Panc1 (cell line): ENCODE results near the gene GARRE1.

Source experiments
- SIN3A ChIP-seq: IDR thresholded peaks from 2 replicates; pipeline ENCODE4 v1.6.1; 2012; ENCODE audit warnings: low read depth, mild to moderate bottlenecking, low read length, moderate library complexity, borderline replicate concordance; ENCODE audit not compliant: insufficient read depth
- TCF7L2 ChIP-seq: IDR thresholded peaks from 2 replicates; pipeline ENCODE4 v1.6.1; 2011; ENCODE audit warnings: mild to moderate bottlenecking, low read depth, low read length, inconsistent platforms
- TF ChIP-seq, protein P1 (sequence below), 2 experiments: IDR thresholded peaks; 2 replicates each; pipeline ENCODE4 v1.6.1; 2011 to 2012; ENCODE audit warnings: low read depth in 2 of 2, control low read depth in 1 of 2, low read length in 1 of 2, mild to moderate bottlenecking in 1 of 2, moderate library complexity in 1 of 2; ENCODE audit not compliant: insufficient read depth in 1 of 2
- TF ChIP-seq, protein P2 (sequence below): fragments of 450-650 bp; IDR thresholded peaks from 2 replicates; pipeline ENCODE4 v1.5.1; 2017; ENCODE audit warnings: mild to moderate bottlenecking

DNA sequence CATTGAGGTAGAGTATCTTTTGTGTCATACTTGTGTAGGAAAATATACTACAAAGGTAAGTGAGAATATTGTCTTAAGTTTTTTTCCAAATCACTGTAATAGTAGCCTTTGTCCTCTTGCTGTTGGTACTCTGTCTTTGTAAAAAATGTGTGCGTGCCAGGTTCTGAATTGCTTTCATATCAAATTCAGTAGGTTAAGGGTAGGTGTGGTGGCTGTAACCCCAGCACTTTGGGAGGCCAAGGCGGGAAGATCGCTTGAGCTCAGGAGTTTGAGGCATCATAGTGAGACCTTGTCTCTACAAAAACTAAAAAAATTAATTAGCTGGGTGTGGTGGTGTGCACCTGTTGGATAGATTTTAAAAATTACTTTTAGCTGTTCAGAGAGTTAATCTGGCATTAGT, 46.6 kb downstream of the GARRE1 start:
- TF ChIP-seq, protein P1, sequence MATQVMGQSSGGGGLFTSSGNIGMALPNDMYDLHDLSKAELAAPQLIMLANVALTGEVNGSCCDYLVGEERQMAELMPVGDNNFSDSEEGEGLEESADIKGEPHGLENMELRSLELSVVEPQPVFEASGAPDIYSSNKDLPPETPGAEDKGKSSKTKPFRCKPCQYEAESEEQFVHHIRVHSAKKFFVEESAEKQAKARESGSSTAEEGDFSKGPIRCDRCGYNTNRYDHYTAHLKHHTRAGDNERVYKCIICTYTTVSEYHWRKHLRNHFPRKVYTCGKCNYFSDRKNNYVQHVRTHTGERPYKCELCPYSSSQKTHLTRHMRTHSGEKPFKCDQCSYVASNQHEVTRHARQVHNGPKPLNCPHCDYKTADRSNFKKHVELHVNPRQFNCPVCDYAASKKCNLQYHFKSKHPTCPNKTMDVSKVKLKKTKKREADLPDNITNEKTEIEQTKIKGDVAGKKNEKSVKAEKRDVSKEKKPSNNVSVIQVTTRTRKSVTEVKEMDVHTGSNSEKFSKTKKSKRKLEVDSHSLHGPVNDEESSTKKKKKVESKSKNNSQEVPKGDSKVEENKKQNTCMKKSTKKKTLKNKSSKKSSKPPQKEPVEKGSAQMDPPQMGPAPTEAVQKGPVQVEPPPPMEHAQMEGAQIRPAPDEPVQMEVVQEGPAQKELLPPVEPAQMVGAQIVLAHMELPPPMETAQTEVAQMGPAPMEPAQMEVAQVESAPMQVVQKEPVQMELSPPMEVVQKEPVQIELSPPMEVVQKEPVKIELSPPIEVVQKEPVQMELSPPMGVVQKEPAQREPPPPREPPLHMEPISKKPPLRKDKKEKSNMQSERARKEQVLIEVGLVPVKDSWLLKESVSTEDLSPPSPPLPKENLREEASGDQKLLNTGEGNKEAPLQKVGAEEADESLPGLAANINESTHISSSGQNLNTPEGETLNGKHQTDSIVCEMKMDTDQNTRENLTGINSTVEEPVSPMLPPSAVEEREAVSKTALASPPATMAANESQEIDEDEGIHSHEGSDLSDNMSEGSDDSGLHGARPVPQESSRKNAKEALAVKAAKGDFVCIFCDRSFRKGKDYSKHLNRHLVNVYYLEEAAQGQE (IDR thresholded peaks at IDR 0.05; ENCODE audit: insufficient read depth in 1 of 2, low read depth in 2 of 2, low read length in 1 of 2): no peak
- TF ChIP-seq, protein P2, sequence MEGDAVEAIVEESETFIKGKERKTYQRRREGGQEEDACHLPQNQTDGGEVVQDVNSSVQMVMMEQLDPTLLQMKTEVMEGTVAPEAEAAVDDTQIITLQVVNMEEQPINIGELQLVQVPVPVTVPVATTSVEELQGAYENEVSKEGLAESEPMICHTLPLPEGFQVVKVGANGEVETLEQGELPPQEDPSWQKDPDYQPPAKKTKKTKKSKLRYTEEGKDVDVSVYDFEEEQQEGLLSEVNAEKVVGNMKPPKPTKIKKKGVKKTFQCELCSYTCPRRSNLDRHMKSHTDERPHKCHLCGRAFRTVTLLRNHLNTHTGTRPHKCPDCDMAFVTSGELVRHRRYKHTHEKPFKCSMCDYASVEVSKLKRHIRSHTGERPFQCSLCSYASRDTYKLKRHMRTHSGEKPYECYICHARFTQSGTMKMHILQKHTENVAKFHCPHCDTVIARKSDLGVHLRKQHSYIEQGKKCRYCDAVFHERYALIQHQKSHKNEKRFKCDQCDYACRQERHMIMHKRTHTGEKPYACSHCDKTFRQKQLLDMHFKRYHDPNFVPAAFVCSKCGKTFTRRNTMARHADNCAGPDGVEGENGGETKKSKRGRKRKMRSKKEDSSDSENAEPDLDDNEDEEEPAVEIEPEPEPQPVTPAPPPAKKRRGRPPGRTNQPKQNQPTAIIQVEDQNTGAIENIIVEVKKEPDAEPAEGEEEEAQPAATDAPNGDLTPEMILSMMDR: no peak
- TF ChIP-seq TCF7L2 (no peak), SIN3A (no peak)
